CD4-positive, alpha-beta T cell treated with Interleukin-10 for 1 hour (primary cell): ENCODE data around the gene MT1HL1.

Experiments used
- DNase-seq: peaks from one replicate; pipeline ENCODE4 v3.0.0-alpha.2; 2020

Gene MT1HL1

GRCh38 chr1:237004116-237004515, at the start of gene MT1HL1:
Gene MT1HL1 (minus strand): TSS chr1:237004441. CDS start chr1:237004372, 69 bp downstream.
- DNase-seq, result no peak

GRCh38 chr1:237050915-237051314, 46.7 kb upstream of the MT1HL1 start:
- DNase-seq, result no peak

GRCh38 chr1:237050185-237050584, 45.9 kb upstream of the MT1HL1 start:
- no peak for DNase-seq

GRCh38 chr1:237048803-237049202, 44.6 kb upstream of the MT1HL1 start:
- no peak for DNase-seq

GRCh38 chr1:237045278-237046016, 41.2 kb upstream of the MT1HL1 start:
- no peak for DNase-seq

GRCh38 chr1:237043846-237044636, 39.8 kb upstream of the MT1HL1 start:
- no peak for DNase-seq

GRCh38 chr1:237042892-237043576, 38.8 kb upstream of the MT1HL1 start:
- no peak for DNase-seq

GRCh38 chr1:237042526-237042891, 38.3 kb upstream of the MT1HL1 start:
- DNase-seq, result no peak

GRCh38 chr1:237041795-237042525, 37.7 kb upstream of the MT1HL1 start, which contains the start of gene RYR2:
Gene RYR2 (plus strand): TSS chr1:237042184. CDS start chr1:237042522, 338 bp downstream.
- DNase-seq, result no peak

- DNase-seq, result no peak
Measured at GRCh38 chr1:237041461-237041794, 37.2 kb upstream of the MT1HL1 start.

GRCh38 chr1:237040823-237041222, 36.6 kb upstream of the MT1HL1 start:
- no peak for DNase-seq

- no peak for DNase-seq
Measured at GRCh38 chr1:237038211-237038610, 34.0 kb upstream of the MT1HL1 start.

- no peak for DNase-seq
Measured at GRCh38 chr1:237035759-237036158, 31.5 kb upstream of the MT1HL1 start.

- DNase-seq, result no peak
Measured at GRCh38 chr1:237033804-237034203, 29.6 kb upstream of the MT1HL1 start.

- no peak for DNase-seq
Measured at GRCh38 chr1:237033061-237033460, 28.8 kb upstream of the MT1HL1 start.

- DNase-seq, result no peak
Measured at GRCh38 chr1:237032029-237032428, 27.8 kb upstream of the MT1HL1 start.

GRCh38 chr1:237031480-237031879, 27.2 kb upstream of the MT1HL1 start:
- no peak for DNase-seq

GRCh38 chr1:237029850-237030535, 25.8 kb upstream of the MT1HL1 start:
- no peak for DNase-seq

- DNase-seq, result no peak
Measured at GRCh38 chr1:237029240-237029639, 25.0 kb upstream of the MT1HL1 start.

- no peak for DNase-seq
Measured at GRCh38 chr1:237025358-237026074, 21.3 kb upstream of the MT1HL1 start.

GRCh38 chr1:237018896-237019295, 14.7 kb upstream of the MT1HL1 start:
- DNase-seq, result no peak

- no peak for DNase-seq
Measured at GRCh38 chr1:237016626-237017025, 12.4 kb upstream of the MT1HL1 start.
